Neutrophil (primary cell): Measurements from ENCODE around the gene DISP2.
A peak's percentile ranks its signal among the peaks of the same experiment; 100 is the strongest.

Experiments used
- H3K27ac ChIP-seq: fragments of 200-600 bp; sonication (generic); 2 replicates; pipeline ENCODE4 v1.5.1; 2016; ENCODE audit warnings: mild to moderate bottlenecking, moderate library complexity
- H3K27me3 ChIP-seq: fragments of 200-600 bp; sonication (generic); 2 replicates; pipeline ENCODE4 v1.6.0; 2016; ENCODE audit warnings: mild to moderate bottlenecking
- H3K36me3 ChIP-seq: fragments of 200-600 bp; sonication (generic); 2 replicates; pipeline ENCODE4 v1.5.1; 2017
- H3K4me1 ChIP-seq, 2 experiments: fragments of 200-600 bp in 1 of 2; sonication (generic) in 1 of 2; 1 replicate in 1 of 2; 2 replicates in 1 of 2; pipeline versions ENCODE4 v1.5.1 to v1.6.1; 2013 to 2016; ENCODE audit warnings: low read depth in 1 of 2, low read length in 1 of 2, mild to moderate bottlenecking in 1 of 2, moderate library complexity in 1 of 2; ENCODE audit not compliant: control insufficient read depth in 1 of 2, insufficient read depth in 1 of 2
- H3K4me3 ChIP-seq, 2 experiments: fragments of 200-600 bp in 1 of 2; sonication (generic) in 1 of 2; 1 replicate in 1 of 2; 2 replicates in 1 of 2; pipeline ENCODE4 v1.5.1; 2013 to 2016; ENCODE audit warnings: low read depth in 1 of 2, low read length in 1 of 2, mild to moderate bottlenecking in 1 of 2, moderate library complexity in 1 of 2
- H3K9me3 ChIP-seq: fragments of 200-600 bp; sonication (generic); 2 replicates; pipeline ENCODE4 v1.5.1; 2016
- TF ChIP-seq, protein P1 (sequence below): fragments of 200-600 bp; sonication (generic); IDR thresholded peaks from 2 replicates; pipeline ENCODE4 v1.5.1; 2016; ENCODE audit warnings: antibody characterized with exemption

Gene DISP2

DNA sequence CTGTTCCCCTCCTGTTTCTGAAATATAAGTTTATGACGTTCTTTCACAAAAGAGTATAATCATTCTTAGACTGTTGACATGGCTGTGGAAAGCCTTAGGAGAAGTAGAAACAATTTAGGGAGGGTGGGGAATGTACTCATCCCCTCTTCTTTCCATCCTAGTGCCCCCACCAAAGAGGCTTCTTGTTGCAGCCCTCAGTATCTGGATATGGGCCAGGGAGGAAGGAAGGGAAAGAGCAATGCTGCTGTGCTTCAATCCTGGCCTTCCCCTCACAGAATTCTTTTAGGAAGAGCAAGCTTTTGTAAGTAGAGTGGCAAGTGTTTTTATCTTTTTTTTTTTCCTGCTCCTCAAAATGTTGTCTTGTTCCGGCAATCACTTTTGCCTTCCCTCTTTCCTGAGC is 32.8 kb upstream of the DISP2 start:
- no peaks in the 10 kb centered on the region for H3K27me3 ChIP-seq
- H3K27ac ChIP-seq = peak overlapping the region; percentile 86
- TF ChIP-seq, protein P1, sequence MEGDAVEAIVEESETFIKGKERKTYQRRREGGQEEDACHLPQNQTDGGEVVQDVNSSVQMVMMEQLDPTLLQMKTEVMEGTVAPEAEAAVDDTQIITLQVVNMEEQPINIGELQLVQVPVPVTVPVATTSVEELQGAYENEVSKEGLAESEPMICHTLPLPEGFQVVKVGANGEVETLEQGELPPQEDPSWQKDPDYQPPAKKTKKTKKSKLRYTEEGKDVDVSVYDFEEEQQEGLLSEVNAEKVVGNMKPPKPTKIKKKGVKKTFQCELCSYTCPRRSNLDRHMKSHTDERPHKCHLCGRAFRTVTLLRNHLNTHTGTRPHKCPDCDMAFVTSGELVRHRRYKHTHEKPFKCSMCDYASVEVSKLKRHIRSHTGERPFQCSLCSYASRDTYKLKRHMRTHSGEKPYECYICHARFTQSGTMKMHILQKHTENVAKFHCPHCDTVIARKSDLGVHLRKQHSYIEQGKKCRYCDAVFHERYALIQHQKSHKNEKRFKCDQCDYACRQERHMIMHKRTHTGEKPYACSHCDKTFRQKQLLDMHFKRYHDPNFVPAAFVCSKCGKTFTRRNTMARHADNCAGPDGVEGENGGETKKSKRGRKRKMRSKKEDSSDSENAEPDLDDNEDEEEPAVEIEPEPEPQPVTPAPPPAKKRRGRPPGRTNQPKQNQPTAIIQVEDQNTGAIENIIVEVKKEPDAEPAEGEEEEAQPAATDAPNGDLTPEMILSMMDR = no peak
- H3K4me3 ChIP-seq = peak overlapping the region; percentile 78 to 80
- no peaks in the 10 kb centered on the region for H3K9me3 ChIP-seq
- H3K36me3 ChIP-seq = no peaks in the 10 kb centered on the region
- peaks cover 18 to 36% of the 10 kb centered on the region in 2 experiments for H3K4me1 ChIP-seq

DNA sequence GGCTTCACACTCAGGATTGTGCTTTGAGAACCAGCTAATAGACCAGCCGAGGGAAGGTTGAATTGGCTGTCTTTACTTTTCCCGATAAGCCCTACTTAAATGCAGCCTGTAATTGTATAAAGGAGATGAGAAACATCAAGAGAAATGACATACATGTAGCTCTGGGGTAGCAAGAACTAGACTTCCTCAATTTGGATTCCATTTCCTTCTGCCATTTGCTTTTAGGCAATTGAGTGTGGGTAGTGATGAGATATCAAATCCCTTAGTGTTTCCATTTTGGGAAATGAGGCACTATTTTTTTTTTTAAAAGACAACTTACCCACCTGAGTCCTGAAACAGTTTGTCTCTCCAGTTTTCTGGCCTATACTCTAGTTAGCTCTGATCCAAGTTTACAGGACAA is 32.3 kb upstream of the DISP2 start:
- TF ChIP-seq, protein P1 = no peak
- H3K36me3 ChIP-seq = no peaks in the 10 kb centered on the region

DNA sequence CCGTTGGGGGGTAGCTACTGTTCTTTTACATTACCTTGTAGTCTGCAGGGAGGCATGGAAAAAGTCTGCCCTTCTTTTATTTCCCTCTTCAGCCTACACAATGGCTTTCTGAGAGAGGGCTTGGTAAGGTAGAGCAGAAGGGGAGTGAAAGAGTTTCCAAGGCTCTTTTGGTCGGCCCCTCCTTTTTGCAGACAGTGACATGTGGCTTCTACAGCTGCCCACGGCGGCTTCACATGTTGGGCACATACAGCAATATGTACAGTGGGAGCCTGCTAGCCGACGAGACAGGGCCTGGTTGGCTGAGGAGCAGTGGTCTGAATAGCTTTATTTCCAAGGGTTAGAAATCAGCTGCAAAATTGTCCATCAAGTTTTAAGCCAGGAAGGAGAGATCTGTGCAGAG is 30.6 kb upstream of the DISP2 start:
- H3K4me1 ChIP-seq = peaks cover 22 to 38% of the 10 kb centered on the region in 2 experiments
- no peaks in the 10 kb centered on the region for H3K9me3 ChIP-seq

More for the DNA sequence above, 32.3 kb upstream of the DISP2 start:
- Histone ChIP-seq H3K27me3 (no peaks in the 10 kb centered on the region), H3K4me1 (peaks cover 18 to 36% of the 10 kb centered on the region in 2 experiments), H3K9me3 (no peaks in the 10 kb centered on the region), H3K4me3 (peak overlapping the region; percentile 78 to 80), H3K27ac (peak overlapping the region; percentile 86)

DNA sequence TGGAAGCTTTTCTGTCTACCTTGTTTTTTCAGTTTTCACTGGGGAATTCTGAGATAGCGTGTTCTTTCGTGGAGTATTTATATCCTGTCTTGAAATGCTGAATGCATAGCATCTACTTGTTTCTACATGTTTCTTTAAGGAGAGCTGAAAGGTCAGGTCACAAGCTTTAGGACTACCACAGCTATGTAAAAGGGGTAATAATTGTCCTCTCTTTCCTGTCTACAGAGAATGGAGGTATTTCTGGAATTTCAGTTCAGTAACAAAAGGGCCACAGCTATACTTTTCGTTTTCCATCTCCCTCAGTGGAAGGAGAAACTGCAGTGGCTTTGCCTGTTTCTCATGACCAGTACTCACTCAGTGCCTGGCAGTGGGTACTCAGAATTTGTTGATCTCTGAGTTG is 29.8 kb upstream of the DISP2 start:
- no peaks in the 10 kb centered on the region for H3K27me3 ChIP-seq
- H3K9me3 ChIP-seq = no peaks in the 10 kb centered on the region
- no peak overlapping the region for H3K27ac ChIP-seq
- no peak overlapping the region for H3K4me3 ChIP-seq
- TF ChIP-seq, protein P1 = no peak
- H3K36me3 ChIP-seq = peaks cover 4% of the 10 kb centered on the region
- H3K4me1 ChIP-seq = peaks cover 24 to 41% of the 10 kb centered on the region in 2 experiments

More for the DNA sequence above, 30.6 kb upstream of the DISP2 start:
- peaks cover 4% of the 10 kb centered on the region for H3K36me3 ChIP-seq
- TF ChIP-seq, protein P1 = no peak
- H3K27ac ChIP-seq = no peak overlapping the region
- H3K27me3 ChIP-seq = no peaks in the 10 kb centered on the region
- no peak overlapping the region for H3K4me3 ChIP-seq

DNA sequence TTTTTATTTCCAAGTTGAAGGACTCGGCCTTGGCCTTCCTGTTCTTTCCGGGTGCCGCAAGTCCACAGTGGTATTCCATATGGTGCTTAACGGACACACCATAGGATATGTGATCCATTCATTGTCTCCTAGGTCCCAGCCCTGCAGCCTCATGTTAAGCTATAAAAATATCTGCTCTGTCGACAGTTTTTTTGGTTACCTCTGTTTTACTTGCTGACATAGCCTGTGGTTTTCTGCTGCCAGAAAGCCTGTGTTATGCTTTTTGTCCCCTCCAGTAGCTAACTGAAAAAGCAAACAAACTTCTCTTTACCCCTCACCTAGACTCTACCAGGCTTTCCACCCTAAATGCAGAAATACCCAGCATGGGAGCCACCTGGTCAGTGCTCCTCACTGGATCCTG is 29.3 kb upstream of the DISP2 start:
- TF ChIP-seq, protein P1 = no peak
- Histone ChIP-seq H3K27me3 (no peaks in the 10 kb centered on the region), H3K9me3 (no peaks in the 10 kb centered on the region), H3K36me3 (peaks cover 4% of the 10 kb centered on the region), H3K27ac (no peak overlapping the region), H3K4me1 (peaks cover 30 to 44% of the 10 kb centered on the region in 2 experiments), H3K4me3 (no peak overlapping the region)

DNA sequence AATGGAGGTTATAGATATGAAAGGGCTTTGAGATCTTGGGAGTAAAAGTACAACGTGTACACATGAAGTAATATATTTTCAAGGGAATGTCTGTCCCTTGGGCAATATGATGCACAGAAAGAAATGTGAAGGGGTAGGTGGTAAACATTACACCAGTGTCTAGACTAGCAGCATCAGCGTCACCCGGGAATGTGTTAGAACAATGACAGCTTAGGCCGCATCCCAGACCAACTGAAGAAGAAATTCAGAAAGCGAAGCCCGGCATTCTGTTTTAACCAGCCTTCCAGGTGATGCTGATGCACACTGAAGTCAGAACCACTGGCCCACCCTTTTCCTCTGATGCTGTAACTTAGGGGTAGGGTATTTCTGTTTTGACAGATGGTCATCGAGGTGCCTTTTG is 28.2 kb upstream of the DISP2 start:
- Histone ChIP-seq H3K27ac (no peak overlapping the region), H3K27me3 (no peaks in the 10 kb centered on the region), H3K36me3 (peaks cover 4% of the 10 kb centered on the region), H3K4me3 (no peak overlapping the region), H3K4me1 (peaks cover 38 to 50% of the 10 kb centered on the region in 2 experiments), H3K9me3 (no peaks in the 10 kb centered on the region)
- TF ChIP-seq, protein P1 = no peak
